Esophagus muscularis mucosa (tissue), 4 donors: ENCODE measurements around the gene EPHA2. TPM values are rescaled to one million over a fixed set of nuclear protein-coding genes. Genes with fewer than 3 reads are reported as not detected.

Experiments
- DNase-seq: peaks from one replicate; pipeline ENCODE4 v3.0.0-alpha.2; 2017; ENCODE audit errors: extremely low spot score
- H3K27ac ChIP-seq, 4 donors: fragments of 200-600 bp; sonication (generic); replicated peaks in 1 of 4; 1 replicate in 3 of 4; 2 replicates in 1 of 4; pipeline ENCODE4 v1.5.1; 2016 to 2019; ENCODE audit warnings: mild to moderate bottlenecking in 1 of 4
- H3K27me3 ChIP-seq, 4 donors: fragments of 200-600 bp; sonication (generic); one replicate each; pipeline versions ENCODE4 v1.5.1 to v1.6.0; 2016 to 2019
- H3K36me3 ChIP-seq, 4 donors: fragments of 200-600 bp; sonication (generic); one replicate each; pipeline ENCODE4 v1.5.1; 2016 to 2019
- H3K4me1 ChIP-seq, 4 donors: fragments of 200-600 bp; sonication (generic); one replicate each; pipeline ENCODE4 v1.5.1; 2016 to 2019
- H3K4me3 ChIP-seq, 4 donors: fragments of 200-600 bp; sonication (generic); 1 replicate in 2 of 4; 2 replicates in 2 of 4; pipeline ENCODE4 v1.5.1; 2016 to 2019; ENCODE audit warnings: mild to moderate bottlenecking in 4 of 4, moderate library complexity in 1 of 4
- H3K9me3 ChIP-seq, 4 donors: fragments of 200-600 bp; sonication (generic); 1 replicate in 3 of 4; 2 replicates in 1 of 4; pipeline ENCODE4 v1.5.1; 2016 to 2019
- CTCF ChIP-seq, 3 experiments: fragments of 200-600 bp in 2 of 3; fragments of 450-650 bp in 1 of 3; sonication (generic) in 2 of 3; IDR thresholded peaks; one replicate each; pipeline ENCODE4 v1.5.1; 2017 to 2019; ENCODE audit warnings: antibody characterized with exemption in 3 of 3, mild to moderate bottlenecking in 2 of 3, moderate library complexity in 1 of 3
- EP300 ChIP-seq: sonication (generic); formaldehyde crosslinking; IDR thresholded peaks from one replicate; pipeline ENCODE4 v1.6.1; 2017; ENCODE audit warnings: antibody characterized with exemption
- POLR2A ChIP-seq: fragments of 450-650 bp; IDR thresholded peaks from one replicate; pipeline ENCODE4 v1.6.1; 2017; ENCODE audit warnings: antibody characterized with exemption, moderate library complexity, mild to moderate bottlenecking, low read depth
- POLR2AphosphoS5 ChIP-seq, 2 donors: sonication (generic); formaldehyde crosslinking; IDR thresholded peaks; one replicate each; pipeline ENCODE4 v1.6.1; 2017; ENCODE audit warnings: antibody characterized with exemption in 2 of 2
- WGBS: methylation state at CpG from one replicate; pipeline ENCODE4 v1.1.5; 2018; 5-methylcytosine and 5-hydroxymethylcytosine counted together
- intact Hi-C: fragments of 100-400 bp; cut with DNase I; formaldehyde crosslinking; loops from one replicate; pipeline ENCODE4 v1.15.1; 2023
- total RNA-seq, 4 donors: library from RNA; depleted of rRNA; stranded (reverse); fragments of >200 nt; gene quantifications; one replicate each; pipeline versions ENCODE4 v1.1.0 to v1.2.1, GENCODE V29; 2016

Gene EPHA2
- total RNA-seq, 4 donors from 2014 or later = 5.8 to 15.7 (median 11.3) TPM

DNA sequence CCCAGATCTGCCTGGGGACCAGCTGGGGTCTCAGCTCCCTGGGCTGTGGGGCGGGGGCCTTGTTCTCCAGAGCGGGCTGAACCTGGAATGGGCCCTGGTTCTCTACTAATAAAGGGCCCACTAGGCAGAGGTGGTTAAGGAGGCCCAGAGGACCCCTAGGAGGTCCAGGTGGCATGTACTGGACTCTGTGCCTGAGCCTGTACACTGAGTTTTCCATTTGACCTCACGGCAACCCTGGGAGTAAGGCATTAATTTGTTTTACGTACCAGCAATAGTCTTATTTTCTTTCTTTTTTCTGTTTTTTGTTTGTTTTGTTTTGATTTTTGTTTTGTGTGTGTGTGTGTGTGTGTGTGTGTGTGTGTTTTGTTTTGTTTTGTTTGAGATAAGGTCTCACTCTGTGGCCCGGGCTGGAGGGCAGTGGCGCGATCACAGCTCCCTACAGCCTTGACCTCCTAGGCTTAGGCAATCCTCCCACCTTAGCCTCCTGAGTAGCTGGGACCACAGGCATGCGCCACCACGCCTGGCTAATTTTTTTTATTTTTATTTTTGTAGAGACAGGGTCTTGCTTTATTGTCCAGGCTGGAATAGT lies 62.9 kb downstream of the EPHA2 start:
- Histone ChIP-seq H3K9me3 (no peaks in the 10 kb centered on the region), H3K4me3 (no peak overlapping the region), H3K4me1 (peaks cover 0 to 9% (median 1%) of the 10 kb centered on the region in 4 donors), H3K27me3 (no peaks in the 10 kb centered on the region), H3K36me3 (no peaks in the 10 kb centered on the region), H3K27ac (no peak overlapping the region)
- intact Hi-C loops = no loop called here
- no peak for TF ChIP-seq CTCF (IDR thresholded peaks at IDR 0.05)
- no peak for TF ChIP-seq POLR2A
- TF ChIP-seq EP300 = no peak
- TF ChIP-seq POLR2AphosphoS5 (IDR thresholded peaks at IDR 0.05) = no peak
- DNase-seq = no peak
- 97% methylated on average over 8 of the region's 9 CpGs for WGBS

GRCh38 chr1:16092097-16092922 lies 63.6 kb downstream of the EPHA2 start:
- TF ChIP-seq POLR2A (no peak), EP300 (no peak), CTCF (IDR thresholded peaks at IDR 0.05) (no peak), POLR2AphosphoS5 (IDR thresholded peaks at IDR 0.05) (no peak)
- H3K4me1 ChIP-seq = peaks cover 0 to 12% (median 3%) of the 10 kb centered on the region in 4 donors
- H3K9me3 ChIP-seq = no peaks in the 10 kb centered on the region
- WGBS = 94% methylated on average over 11 of the region's 18 CpGs
- no peaks in the 10 kb centered on the region for H3K27me3 ChIP-seq
- no peak for DNase-seq
- H3K36me3 ChIP-seq = no peaks in the 10 kb centered on the region
- intact Hi-C loops = no loop called here
- no peak overlapping the region for H3K27ac ChIP-seq
- H3K4me3 ChIP-seq = no peak overlapping the region

DNA sequence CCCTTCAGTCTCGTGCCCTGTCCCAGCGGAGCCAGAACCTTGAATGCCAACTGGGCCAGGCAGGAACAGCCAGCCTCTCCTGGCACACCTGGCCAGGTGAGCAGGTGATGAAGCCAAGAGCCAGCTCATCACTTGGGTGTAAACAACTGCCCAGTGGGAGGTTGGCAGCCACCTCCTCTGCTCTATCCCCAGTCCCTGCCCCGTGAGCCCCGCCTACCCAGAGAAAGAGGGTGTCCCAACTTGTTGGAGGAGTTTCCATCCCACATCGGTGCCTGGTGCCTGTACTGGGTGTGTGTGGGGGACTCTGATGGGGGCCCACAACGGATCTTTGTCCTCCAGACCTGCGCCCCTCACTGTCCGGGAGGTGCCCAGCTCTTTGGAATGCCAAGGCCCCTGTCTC lies 64.6 kb downstream of the EPHA2 start:
- TF ChIP-seq POLR2A (no peak), POLR2AphosphoS5 (IDR thresholded peaks at IDR 0.05) (no peak), CTCF (IDR thresholded peaks at IDR 0.05) (no peak), EP300 (no peak)
- Histone ChIP-seq H3K9me3 (no peaks in the 10 kb centered on the region), H3K36me3 (no peaks in the 10 kb centered on the region), H3K4me3 (no peak overlapping the region), H3K27me3 (no peaks in the 10 kb centered on the region), H3K4me1 (peaks cover 0 to 12% (median 3%) of the 10 kb centered on the region in 4 donors), H3K27ac (no peak overlapping the region)
- DNase-seq = no peak
- WGBS = 100% methylated on average over 2 of the region's 8 CpGs
- intact Hi-C loops = no loop called here

DNA sequence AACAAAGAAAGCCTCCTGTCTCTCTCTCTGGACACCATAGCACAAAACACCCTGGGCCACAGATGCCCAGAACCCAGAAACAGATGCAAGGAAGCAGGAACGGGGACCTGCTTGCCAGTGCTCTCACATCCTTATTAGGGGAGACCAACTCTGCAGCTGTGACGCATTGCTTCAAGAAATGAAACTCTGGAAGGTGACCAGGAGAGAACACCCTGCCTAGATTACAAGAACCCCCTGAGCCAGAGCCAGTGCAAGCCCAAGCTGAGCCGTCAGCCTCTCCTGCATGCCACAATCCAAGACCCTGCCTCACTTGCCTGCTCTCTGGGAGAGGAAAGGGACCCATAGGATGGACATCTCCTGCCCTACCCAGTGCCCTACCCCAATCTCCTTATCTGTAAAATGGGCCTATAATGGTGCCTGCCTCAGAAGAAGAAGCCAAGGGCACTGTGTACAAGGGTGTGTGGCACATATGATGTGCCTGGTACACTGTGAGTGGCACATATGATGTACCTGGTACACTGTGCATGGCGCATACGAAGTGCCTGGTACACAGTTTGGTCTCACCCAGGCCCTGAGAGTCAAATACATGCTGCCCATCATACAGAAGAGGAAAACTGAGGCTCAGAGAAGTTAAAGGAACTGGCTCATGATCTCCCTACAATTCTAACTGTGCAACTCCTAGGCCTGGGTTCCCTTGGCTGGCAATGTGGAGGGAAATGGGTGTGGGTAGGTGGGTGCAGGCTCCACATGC lies 65.6 kb downstream of the EPHA2 start:
- Histone ChIP-seq H3K4me3 (no peak overlapping the region), H3K4me1 (peaks cover 0 to 16% (median 3%) of the 10 kb centered on the region in 4 donors), H3K27me3 (no peaks in the 10 kb centered on the region), H3K27ac (no peak overlapping the region), H3K9me3 (no peaks in the 10 kb centered on the region), H3K36me3 (no peaks in the 10 kb centered on the region)
- intact Hi-C loops = no loop called here
- TF ChIP-seq EP300 (no peak), CTCF (IDR thresholded peaks at IDR 0.05) (no peak), POLR2AphosphoS5 (IDR thresholded peaks at IDR 0.05) (no peak), POLR2A (no peak)
- 74% methylated on average over 5 of the region's 5 CpGs for WGBS
- DNase-seq = no peak
